ENCODE data around the gene VENTX.

The VENTX gene, protein sequence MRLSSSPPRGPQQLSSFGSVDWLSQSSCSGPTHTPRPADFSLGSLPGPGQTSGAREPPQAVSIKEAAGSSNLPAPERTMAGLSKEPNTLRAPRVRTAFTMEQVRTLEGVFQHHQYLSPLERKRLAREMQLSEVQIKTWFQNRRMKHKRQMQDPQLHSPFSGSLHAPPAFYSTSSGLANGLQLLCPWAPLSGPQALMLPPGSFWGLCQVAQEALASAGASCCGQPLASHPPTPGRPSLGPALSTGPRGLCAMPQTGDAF

GRCh38 chr10:133237588-133238465, at the start of gene VENTX:
Gene VENTX, plus strand, starts transcription at chr10:133237855. Its CDS starts 60 bp downstream, at chr10:133237915.
- in situ Hi-C loops (cut with MboI; ENCODE audit: low pct_unique_long_range_greater_than_20kb, low sequenced_read_pairs) = no loop called here
- no peak for DNase-seq

- in situ Hi-C loops (cut with MboI; ENCODE audit: low pct_unique_long_range_greater_than_20kb, low sequenced_read_pairs) = no loop called here
- no peak for DNase-seq
Measured at GRCh38 chr10:133187906-133188681, 49.6 kb upstream of the VENTX start.

- in situ Hi-C loops (cut with MboI; ENCODE audit: low pct_unique_long_range_greater_than_20kb, low sequenced_read_pairs) = no loop called here
- DNase-seq = no peak
Measured at GRCh38 chr10:133189256-133189655, 48.4 kb upstream of the VENTX start.

DNA sequence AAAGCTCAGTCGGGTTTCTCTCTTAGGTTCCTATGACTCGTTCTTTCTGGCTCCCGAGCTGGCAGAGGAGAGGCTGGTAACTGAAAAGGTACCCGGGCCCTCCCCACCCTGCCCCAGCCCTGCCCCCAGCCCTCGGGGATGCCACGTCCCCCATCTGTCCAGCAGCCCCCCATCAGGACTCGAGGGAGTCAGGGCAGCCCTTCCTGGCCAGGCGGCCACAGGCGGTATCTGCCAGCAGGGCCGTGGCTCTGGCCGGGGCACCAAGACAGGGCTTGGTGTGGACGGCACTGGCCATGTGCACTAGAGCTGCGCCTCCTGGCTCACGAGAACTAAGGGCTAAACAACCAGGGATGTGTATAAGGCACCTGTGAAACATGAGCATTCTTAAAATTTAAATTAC, 47.9 kb upstream of the VENTX start:
- DNase-seq = no peak
- in situ Hi-C loops (cut with MboI; ENCODE audit: low pct_unique_long_range_greater_than_20kb, low sequenced_read_pairs) = no loop called here

DNA sequence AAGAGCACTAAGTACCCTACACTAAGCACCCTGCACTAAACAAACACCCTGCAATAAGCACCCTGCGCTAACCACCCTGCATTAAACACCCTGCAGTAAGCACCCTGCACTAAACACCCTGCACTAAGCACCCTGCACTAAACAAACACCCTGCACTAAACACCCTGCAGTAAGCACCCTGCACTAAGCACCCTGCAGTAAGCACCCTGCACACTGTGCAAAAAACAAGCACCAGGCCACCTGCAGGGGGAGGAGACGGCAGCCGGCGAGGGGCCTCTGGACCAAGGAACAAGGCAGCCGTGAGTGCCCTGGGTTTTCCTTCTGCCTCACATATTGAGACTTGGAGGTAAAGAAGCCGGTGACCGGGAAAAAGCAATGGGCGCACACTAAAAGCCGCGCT, 47.4 kb upstream of the VENTX start:
- DNase-seq = no peak
- in situ Hi-C loops (cut with MboI; ENCODE audit: low pct_unique_long_range_greater_than_20kb, low sequenced_read_pairs) = no loop called here

DNA sequence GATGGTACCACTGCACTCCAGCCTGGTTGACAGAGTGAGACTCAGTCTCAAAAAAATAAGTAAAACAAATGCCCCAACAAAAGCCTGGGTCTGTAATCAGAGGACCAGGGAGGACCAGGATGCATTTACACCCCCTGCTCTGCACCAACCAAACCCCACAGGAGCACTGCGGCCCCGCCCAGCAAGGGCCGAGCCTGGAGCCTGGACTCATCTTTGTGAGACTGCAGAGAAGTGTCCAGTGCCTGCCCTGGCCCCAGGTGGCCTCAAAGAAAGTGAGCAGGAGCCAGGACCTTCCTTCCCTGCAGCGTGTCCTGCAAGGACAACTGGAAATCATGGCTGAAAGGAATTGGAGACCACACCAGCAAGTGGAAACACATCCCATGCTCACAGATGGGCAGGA, 46.0 kb upstream of the VENTX start:
- in situ Hi-C loops (cut with MboI; ENCODE audit: low pct_unique_long_range_greater_than_20kb, low sequenced_read_pairs) = no loop called here
- no peak for DNase-seq

DNA sequence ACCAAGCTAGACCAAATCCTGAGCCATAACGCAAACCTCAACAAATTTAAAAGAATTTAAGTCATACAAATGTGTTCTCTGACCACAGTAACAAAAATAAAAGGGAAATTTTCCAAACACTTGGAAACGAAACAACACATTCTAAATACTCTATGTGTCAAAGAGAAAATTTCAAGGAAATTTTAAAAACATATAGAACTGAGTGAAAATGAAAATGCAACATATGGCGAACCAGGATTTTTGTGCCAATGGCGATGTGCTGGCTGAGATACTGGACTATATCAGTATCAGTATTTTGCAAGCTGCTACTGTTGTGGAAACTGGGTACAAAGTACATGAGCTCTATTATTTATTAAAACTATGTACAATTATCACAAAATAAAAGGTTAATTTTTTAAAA, 43.5 kb upstream of the VENTX start:
- DNase-seq = no peak
- in situ Hi-C loops (cut with MboI; ENCODE audit: low pct_unique_long_range_greater_than_20kb, low sequenced_read_pairs) = no loop called here

- no peak for DNase-seq
- in situ Hi-C loops (cut with MboI; ENCODE audit: low pct_unique_long_range_greater_than_20kb, low sequenced_read_pairs) = no loop called here
Measured at GRCh38 chr10:133195096-133195495, 42.6 kb upstream of the VENTX start.

DNA sequence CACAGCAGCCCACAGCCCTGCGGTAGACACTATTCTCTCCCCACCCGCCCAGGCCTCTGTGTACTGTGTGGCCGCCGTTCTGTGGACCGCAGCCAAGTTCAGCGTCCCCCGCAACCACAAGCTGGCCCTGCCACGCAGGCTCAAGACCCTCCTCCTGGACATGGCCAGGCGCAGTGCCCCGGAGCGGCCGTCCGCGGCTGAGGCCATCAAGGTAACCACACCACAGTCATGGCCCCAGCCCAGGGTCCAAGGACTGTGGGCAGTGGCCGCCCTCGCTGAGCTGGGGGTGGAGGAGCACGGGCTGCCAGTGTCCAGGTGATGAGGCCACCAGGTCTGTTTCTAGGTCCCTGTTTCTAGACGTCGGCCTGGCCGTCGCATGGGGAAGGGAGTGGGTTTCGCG, 42.0 kb upstream of the VENTX start:
- no peak for DNase-seq
- in situ Hi-C loops (cut with MboI; ENCODE audit: low pct_unique_long_range_greater_than_20kb, low sequenced_read_pairs) = no loop called here

DNA sequence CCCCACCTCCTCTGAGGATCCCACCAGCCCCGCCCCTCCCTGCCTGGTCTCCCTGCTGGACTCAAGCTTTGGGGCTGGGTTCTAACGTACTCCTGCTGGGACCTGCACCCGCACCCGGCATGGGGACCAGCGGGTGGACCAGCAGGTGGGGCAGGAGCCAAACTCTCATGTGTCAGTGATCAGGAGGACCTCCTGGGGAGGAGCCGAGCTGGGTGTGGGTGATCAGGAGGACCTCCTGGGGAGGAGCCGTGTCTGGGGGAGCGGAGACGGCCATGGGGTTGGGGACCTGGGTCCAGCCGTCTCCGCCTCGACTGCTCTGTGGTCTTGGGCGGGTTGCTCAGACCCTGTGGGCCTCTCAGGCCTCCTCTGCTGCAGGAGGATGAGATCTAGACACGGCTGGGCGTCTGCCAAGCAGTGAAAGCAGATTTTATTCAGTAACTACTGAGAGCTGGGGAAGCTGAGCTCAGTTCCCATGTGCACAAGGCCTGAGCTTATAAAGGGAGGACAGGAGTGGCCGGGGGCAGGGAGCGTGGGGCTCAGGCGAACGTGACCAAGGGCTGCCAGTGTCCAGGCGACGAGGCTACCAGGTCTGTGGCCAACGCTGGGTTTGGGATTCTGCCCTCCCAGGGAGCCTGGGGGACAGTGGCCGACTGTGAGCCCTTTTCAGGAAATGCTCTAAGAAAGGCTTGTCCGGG, 41.3 kb upstream of the VENTX start:
- in situ Hi-C loops (cut with MboI; ENCODE audit: low pct_unique_long_range_greater_than_20kb, low sequenced_read_pairs) = no loop called here
- no peak for DNase-seq

- DNase-seq = no peak
- in situ Hi-C loops (cut with MboI; ENCODE audit: low pct_unique_long_range_greater_than_20kb, low sequenced_read_pairs) = no loop called here
Measured at GRCh38 chr10:133196936-133197758, 40.5 kb upstream of the VENTX start.

- in situ Hi-C loops (cut with MboI; ENCODE audit: low pct_unique_long_range_greater_than_20kb, low sequenced_read_pairs) = no loop called here
Measured at GRCh38 chr10:133197786-133198185, 39.9 kb upstream of the VENTX start.

DNA sequence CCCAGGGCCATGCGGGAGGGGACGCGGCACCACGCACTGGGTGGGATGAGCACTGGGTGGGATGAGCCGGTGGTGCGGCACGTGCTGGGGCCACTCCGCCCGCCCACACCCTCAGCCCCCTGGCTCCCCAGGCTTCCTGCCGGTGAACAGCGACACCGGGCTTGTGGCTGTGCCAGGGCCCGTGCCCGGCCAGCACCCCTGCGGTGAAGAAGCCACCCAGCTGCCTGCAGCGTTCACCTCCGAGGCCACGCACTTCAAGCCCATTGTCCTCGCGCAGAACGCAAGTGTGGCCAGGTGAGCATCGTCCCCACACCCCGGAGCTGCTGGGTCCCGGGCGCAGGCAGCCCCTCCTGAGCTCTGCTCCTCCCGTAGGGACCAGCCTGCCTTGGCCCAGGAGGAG, 39.4 kb upstream of the VENTX start:
- in situ Hi-C loops (cut with MboI; ENCODE audit: low pct_unique_long_range_greater_than_20kb, low sequenced_read_pairs) = no loop called here
- DNase-seq = no peak

More at GRCh38 chr10:133197786-133198185, 39.9 kb upstream of the VENTX start:
- no peak for DNase-seq

DNA sequence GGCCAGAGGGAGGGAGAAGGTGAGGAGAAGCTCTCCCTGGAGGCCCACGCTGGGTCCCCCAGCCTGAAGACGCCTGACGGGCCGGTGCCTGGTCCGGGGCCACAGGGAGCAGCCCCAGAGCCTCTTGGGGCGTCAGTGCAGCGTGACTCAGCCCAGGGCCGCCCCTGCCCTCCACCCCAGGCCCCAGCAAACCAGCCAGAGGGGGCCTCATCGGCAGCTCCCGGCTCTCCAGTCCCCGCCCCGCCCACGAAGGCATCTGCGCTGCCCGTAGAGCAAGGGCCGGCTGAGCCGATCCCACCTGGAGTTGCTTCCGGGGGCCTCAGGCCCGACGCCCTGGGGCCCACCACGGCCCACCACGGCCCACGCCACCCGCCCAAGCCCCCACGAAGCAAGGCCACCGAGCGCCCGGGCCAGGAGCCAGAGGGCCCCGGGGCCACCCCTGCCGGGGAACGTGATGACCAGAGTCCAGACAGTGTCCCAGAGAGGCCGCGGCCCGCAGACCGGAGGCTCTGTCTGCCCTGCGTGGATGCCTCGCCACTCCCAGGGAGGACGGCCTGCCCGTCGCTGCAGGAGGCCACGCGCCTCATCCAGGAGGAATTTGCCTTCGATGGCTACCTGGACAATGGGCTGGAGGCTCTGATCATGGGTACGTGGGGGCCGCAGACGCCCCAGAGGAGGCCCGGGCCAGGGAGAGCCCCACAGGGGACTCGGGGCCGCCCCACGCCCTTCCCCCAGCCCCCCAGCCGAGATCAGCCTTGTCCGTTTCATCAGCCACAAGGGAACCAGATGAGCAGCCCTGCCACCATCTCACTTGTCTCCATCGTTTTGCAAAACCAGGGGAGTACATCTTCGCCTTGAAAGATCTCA, 38.8 kb upstream of the VENTX start:
- in situ Hi-C loops (cut with MboI; ENCODE audit: low pct_unique_long_range_greater_than_20kb, low sequenced_read_pairs) = no loop called here
- DNase-seq = no peak

GRCh38 chr10:133199488-133199885, 38.2 kb upstream of the VENTX start:
- DNase-seq = no peak
- in situ Hi-C loops (cut with MboI; ENCODE audit: low pct_unique_long_range_greater_than_20kb, low sequenced_read_pairs) = no loop called here

DNA sequence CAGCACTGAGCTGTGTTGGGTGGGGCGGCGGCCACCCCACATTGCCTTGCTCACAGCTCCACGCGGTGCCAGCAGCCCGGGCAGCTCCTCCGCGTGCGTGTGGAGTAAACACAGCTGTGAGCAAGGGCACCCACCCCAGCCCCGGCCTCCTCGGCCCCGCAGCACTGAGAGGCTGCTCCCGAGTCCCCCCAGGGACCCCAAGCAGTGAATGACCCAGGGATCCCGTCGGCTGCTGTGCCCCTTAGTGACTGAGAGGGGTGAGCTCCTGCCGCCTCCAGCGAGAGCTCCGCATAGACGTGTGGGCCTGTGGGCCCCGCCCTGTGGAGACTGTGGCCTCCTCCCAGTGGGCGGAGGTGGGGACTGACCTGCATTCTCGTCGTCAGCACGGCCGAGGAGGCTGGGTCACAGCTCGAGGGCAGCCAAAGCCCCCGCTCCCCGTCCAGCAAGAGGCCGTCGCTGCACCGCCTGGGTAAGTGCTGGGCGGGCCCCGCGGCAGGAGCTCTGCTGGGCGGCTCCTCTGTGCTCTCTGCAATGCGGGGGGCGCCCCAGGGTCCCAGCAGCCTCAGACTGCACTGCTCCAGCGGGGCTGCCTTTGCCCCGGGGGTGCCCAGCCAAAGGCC, 37.6 kb upstream of the VENTX start:
- no peak for DNase-seq
- in situ Hi-C loops (cut with MboI; ENCODE audit: low pct_unique_long_range_greater_than_20kb, low sequenced_read_pairs) = no loop called here

DNA sequence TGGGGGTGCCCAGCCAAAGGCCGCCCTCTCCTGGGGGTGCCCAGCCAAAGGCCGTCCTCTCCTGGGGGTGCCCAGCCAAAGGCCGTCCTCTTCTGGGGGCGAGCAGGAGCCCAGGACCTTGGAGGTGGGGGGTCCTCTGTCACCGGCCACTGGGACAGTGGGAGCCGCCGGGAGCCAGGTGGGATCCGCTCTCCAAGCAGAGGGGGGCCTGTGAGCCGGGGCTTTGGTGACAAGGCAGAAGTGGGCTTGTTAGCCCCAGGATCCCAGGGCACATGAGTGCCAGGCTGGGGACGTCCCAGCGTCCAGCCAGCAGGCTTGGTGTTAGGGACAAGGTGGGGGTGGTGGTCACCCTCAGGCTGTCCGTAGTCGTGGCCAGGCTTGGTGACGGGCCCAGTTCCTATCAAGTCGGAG, 37.0 kb upstream of the VENTX start:
- in situ Hi-C loops (cut with MboI; ENCODE audit: low pct_unique_long_range_greater_than_20kb, low sequenced_read_pairs) = no loop called here
- DNase-seq = no peak
